HG02938 (cell line): ENCODE data around the gene PMAIP1.

Experiments
- ATAC-seq: cut with Tn5 transposase; IDR thresholded peaks from one replicate; pipeline ENCODE4 v1.9.1; 2021; ENCODE audit warnings: mild to moderate bottlenecking, moderate library complexity; ENCODE audit not compliant: unreplicated experiment

The PMAIP1 gene

GRCh38 chr18:59909289-59910036, 9.7 kb downstream of the PMAIP1 start:
- no peak for ATAC-seq

GRCh38 chr18:59910967-59911366, 11.2 kb downstream of the PMAIP1 start:
- ATAC-seq: no peak

GRCh38 chr18:59911600-59911999, 11.8 kb downstream of the PMAIP1 start:
- no peak for ATAC-seq

- no peak for ATAC-seq
Observed at GRCh38 chr18:59912007-59912550, 12.3 kb downstream of the PMAIP1 start.

- no peak for ATAC-seq
Observed at GRCh38 chr18:59915606-59916005, 15.8 kb downstream of the PMAIP1 start.

- ATAC-seq: no peak
Observed at GRCh38 chr18:59916746-59917145, 16.9 kb downstream of the PMAIP1 start.

- no peak for ATAC-seq
Observed at GRCh38 chr18:59917422-59917821, 17.6 kb downstream of the PMAIP1 start.

- peak; percentile 35 for ATAC-seq
Observed at GRCh38 chr18:59918320-59918755, 18.5 kb downstream of the PMAIP1 start.

- no peak for ATAC-seq
Observed at GRCh38 chr18:59918997-59919396, 19.2 kb downstream of the PMAIP1 start.

GRCh38 chr18:59921384-59921891, 21.6 kb downstream of the PMAIP1 start:
- no peak for ATAC-seq

- peak; percentile 46 for ATAC-seq
Observed at GRCh38 chr18:59923539-59924196, 23.9 kb downstream of the PMAIP1 start.

- ATAC-seq: no peak
Observed at GRCh38 chr18:59926131-59926530, 26.3 kb downstream of the PMAIP1 start.

GRCh38 chr18:59927246-59927825, 27.5 kb downstream of the PMAIP1 start:
- peak; percentile 74 for ATAC-seq

- no peak for ATAC-seq
Observed at GRCh38 chr18:59928201-59928600, 28.4 kb downstream of the PMAIP1 start.

GRCh38 chr18:59929621-59930295, 30.0 kb downstream of the PMAIP1 start:
- no peak for ATAC-seq

- ATAC-seq: no peak
Observed at GRCh38 chr18:59932401-59932800, 32.6 kb downstream of the PMAIP1 start.

GRCh38 chr18:59938676-59939075, 38.9 kb downstream of the PMAIP1 start:
- ATAC-seq: no peak

- ATAC-seq: no peak
Observed at GRCh38 chr18:59939127-59939526, 39.3 kb downstream of the PMAIP1 start.

- ATAC-seq: no peak
Observed at GRCh38 chr18:59940068-59940467, 40.3 kb downstream of the PMAIP1 start.

GRCh38 chr18:59941331-59941730, 41.5 kb downstream of the PMAIP1 start:
- ATAC-seq: no peak

GRCh38 chr18:59942601-59943000, 42.8 kb downstream of the PMAIP1 start:
- ATAC-seq: no peak
